HG03460 (cell line): ENCODE measurements around the gene FOXO1.

Experiments used
- ATAC-seq: cut with Tn5 transposase; IDR thresholded peaks from one replicate; pipeline ENCODE4 v1.9.1; 2021; ENCODE audit not compliant: unreplicated experiment

Gene FOXO1

DNA sequence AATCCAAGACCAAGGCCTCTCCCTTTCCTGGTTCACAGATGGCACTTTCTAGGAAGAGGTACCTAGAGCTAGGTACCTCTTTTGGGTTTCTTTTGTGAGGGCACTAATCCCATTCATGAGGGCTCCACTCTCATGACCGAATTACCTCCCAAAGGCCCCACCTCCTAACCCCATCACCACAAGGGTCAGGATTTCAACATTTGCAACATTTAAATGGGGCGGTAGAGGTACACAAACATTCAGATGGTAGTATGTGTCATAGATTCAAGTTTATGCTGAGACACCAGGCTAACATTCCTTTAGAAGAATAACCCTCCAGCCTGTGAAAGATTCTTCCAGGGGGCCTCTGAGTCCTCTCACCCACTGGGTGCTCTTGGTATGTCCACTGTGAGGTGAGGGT, 116.3 kb downstream of the FOXO1 start:
- ATAC-seq = no peak

DNA sequence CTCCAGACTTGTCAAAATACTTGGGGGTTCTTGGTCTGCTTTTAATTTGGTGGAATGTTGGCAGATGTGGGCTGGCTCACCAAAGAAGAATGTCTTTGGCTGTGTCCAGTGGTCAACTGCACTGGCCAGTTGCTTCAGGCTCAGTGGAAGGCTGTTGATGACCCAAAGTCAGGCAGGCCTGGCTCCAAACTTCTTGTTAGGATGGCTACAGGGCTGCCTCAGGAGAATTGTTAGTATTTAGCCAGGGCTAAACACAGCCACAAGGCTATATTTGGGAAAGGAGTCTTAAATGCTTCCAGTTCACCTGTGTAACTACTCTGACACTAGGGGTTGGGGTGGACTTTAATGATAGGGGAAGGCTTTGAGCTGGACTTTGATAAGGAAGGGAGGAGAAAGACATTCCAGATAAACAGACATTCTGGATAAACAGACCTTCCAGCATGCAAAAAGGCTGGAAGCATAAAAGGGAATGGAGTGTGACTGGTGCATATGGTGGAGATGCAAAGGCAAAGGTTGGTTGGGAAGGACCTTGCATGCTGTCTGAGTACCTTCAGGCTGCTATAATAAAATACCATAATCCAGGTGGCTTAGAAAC, 116.8 kb downstream of the FOXO1 start:
- no peak for ATAC-seq

DNA sequence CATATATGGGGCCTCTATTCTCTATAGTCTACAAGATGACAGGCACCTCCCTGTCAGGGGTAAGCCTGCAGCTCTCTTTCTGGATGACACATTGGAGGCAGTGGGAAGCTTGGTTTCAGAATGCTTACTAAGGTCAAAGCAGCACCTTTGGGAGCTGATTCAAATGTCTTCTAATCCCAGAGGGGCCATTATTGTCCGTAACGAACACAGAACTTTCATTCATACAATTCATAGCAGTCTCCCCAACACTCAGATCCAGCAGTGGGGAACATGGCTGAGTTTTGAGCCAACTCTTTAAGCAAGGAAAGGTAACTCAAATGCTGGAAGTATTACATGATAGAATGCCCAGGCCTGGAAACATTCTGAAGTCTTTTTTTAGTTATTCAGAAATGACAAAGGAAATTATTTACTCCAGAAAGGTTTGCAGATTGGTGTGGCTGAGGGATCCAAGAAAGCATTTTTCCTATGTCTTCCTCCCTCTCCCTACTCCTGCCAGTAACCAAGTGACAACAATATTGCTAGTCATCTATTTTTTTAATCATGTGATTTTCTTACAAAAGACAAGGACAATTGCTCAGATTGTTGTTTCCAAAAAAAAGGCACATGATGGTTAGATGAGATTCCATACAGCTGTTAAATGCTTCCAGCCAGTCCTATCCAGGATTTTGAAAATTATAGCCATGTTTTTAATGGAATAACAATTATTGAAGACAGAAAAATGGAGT, 118.7 kb downstream of the FOXO1 start:
- no peak for ATAC-seq

DNA sequence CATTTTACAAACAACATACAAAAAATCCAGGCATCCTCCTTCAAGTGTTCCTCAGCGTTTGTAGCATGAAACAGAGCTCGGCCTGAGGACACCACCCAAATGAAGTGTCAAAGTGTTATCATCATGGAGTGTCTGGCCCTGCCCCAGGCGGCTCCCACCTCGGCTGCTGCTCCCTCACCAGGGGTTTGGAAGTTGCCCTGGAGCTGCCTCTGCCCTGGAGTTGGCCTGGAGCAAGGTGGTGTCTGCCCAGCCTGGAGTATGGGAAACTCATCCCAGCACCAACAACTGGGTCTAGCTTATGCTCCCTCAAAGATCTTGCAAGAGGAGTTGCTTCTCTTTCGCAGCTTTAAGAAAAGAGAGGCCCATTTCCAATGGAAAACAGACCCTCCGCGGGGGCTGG, 120.4 kb downstream of the FOXO1 start:
- ATAC-seq = no peak

DNA sequence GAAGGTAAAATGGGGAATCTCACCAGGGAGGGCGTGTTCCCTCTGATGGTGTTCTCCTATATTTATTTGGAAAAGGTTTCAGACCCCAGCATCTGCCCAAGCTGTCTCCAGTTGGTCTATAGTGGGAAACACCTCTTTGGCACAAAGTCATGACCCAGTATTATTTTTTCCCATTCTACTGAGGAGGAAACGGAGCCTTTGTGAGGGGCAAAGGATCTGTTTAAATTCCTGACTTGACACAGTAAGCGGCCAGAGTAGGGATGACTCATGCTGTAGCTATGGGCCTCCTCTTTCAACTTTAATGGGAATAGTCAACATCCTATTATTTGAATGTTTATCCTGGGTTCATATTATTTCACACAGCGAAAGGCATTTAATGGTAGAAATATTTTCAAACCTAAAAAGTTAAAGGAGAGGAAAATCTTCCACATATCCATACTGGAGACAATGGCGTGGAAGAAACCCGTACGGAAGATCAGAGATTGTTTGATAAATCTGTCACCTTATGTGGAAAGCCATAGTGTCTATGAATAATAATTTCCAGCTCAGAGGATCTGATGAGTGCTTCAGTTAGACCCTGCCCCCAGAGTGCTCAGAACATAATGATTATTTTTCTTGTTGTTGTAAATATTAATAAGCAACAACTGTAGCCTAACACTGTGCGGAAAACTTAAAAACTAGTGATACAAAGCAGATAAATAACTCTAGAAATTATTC, 126.0 kb downstream of the FOXO1 start:
- ATAC-seq = no peak

DNA sequence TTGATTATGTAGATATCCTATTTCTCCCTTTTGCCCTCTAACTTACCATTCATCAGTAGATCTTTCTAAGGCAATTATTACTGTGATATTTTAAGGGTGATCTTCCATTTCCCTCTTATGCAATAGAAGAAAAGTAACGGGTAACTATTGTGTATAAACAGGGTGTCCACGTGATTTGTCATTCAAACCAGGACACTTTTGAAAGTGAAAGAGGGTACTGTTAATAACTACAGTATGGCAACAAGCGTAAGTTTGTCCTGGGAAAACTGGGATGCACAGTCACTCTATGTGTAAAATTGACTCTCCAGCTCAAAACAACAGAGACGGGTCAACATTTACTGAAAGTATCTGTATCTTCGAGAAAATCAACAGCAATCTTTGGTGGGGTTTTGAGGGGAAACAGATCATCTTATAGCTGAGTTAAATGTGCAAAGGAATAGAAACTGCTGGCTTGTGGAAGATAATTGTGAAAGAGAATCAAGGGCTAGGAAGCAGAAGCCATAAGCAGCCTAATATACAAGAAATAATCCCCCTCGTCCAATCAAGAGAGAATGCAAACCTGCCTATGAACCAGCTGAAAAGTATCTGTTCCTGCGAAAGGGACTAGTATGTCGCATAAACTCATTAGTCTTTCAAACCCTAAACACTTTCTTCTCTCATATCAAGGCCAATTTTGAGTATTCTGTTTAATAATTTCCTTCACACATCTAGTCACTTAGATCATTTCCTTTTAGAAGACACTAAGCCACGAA, 126.7 kb downstream of the FOXO1 start:
- no peak for ATAC-seq

DNA sequence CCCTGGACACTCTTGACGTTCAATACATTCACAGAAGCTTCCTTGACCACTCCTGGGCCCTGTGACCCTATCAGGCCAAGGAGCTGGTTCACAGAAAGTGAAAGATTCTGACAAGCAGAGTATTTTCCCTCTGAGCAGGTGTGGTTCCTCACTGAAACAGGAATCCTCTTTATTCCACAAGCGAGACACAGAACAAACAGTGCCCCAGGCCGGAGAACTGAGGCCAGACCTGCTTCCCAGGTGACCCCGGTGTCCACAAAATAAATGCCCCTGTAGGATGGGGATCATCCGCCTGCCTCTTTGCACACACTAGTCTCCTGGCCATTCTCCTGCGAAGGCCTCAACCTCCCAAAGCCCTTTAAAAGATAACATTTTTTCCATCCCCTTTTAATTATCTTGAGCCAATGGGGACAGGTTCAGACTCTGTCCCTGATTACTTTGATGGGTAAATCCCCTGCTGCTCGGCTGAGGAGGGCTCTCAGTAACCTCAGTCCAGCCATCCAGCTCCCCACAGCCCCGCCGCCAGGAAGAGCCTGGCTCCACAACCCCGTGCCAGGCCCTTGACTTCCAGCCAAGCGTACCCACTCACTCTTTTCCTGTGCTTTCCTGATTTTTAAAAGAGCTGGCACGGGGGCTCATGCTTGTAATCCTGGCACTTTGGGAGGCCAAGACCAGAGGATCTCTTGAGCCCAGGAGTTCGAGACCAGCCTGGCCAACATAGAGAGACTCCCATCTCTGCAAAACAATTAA, 129.1 kb downstream of the FOXO1 start:
- no peak for ATAC-seq

DNA sequence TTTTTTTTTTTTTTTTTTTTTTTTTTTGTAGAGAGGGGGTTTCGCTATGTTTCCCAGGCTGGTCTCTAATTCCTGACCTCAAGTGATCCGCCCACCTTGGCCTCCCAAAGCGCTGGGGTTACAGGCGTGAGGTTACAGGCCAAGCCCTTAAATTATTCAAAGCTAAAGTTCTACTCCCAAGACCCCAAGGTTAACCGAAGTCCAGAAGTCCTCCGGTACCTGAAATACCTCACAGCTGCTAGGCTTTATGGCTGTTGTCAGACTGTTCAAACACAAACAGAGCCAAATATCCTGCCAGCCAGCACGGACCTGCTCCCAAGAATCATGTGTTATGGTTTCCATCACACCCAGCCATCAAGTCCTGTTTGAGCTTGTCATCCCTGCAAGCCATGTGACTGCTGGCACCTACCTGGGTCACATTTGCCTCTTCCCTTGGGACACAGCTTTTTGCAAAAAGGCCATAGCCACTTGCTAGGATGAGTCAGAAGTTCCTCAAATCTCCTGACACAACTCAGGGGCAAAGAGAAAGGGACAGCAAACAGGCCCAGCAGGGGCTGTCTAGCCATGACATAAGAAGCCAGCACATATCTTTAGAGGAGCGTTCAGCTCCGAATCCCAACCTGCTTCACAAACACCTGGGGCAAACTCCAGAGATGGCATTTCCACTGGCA, 129.9 kb downstream of the FOXO1 start:
- no peak for ATAC-seq

DNA sequence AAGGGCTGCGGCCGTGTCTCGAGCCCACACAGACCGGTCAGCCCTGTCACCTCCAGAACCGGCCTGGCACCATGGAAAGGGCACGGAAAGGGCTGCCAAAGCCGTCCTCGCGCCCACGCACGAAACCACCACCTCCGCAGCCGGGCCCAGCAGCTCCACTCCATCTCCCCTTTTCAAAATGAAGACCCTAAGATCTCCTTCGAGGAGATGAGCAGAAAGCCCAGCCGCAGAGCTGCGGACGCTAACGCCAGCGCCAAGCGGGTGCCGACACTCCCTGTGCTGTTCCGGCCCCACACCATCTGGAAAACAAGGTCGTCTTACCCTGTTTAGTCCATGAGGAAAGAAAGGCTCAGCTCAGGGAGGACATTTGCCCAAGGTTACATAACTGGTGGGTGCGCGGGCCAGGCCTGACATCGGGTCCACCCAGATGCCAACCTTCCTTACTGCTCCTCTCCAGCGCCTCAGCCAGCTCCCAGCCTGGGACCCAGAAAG, 131.1 kb downstream of the FOXO1 start:
- ATAC-seq = no peak

DNA sequence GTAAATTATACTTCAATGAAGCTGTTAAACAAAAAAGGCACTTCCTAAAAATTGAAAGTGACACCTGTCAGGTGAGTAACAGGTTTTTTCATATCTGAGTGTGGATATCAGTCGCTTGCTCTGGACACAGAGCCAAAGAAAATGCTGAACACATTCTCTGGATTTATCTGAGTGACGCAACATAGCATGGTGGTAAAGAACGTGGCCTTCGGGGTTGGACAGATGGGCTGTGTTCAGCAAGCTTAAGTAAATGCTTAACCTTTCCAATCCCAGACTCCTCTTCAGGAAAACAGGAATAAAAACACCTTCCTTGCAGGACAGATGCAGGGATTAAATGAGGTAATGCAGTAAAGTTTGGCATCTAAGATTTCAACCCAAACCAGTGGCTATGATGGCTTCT, 132.0 kb downstream of the FOXO1 start:
- no peak for ATAC-seq

DNA sequence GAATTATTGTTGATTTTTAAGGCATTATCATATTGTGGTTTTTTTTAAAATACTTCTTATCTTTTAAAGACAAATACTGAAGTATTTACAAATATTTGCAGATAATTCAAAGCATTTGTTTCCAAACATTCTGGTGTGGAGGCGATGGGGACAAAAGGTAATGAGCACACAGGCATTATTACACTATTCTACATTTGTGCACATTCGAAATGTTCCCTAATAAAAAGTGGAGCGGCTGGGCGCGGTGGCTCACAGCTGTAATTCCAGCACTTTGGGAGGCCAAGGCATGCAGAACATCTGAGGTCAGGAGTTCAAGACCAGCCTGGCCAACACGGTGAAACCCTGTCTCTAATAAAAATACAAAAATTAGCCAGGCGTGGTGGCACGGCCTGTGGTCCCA, 133.4 kb downstream of the FOXO1 start:
- ATAC-seq = no peak

DNA sequence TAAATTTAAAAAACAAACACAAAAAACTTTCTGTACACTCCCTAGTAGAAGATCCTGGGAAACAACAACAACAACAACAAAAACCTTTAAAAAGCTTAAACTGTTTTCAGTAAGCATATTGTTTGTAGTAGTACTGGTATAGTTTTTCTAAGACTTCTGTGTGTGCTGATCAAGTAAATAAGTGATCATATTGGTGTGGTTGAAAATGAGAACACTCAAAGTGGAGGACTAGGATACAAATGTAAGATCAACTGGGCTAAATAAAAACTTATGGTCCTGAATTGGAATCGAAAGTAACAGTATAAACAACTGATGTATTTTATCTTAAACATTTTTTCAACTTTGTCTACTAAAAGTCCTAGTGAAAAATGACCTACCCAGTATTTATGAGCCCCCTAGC, 135.5 kb downstream of the FOXO1 start:
- ATAC-seq = no peak

DNA sequence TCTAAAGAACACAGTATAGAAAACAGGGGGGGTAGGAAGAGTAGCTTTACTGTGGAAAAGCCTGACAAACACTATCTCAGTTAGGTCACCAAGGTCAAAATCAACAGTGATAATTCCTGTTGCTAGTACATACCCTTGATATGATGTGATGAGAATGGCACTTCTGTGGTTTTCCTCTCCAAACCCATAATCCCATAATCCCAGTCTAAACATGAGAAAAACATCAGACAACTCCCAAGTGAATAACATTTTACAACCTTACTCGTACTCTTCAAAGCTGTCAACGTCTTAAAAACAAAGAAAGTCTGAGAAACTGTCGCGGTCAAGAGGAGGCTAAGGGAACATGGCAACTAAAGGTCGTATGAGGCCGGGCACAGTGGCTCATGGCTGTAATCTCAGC, 137.6 kb downstream of the FOXO1 start:
- no peak for ATAC-seq

DNA sequence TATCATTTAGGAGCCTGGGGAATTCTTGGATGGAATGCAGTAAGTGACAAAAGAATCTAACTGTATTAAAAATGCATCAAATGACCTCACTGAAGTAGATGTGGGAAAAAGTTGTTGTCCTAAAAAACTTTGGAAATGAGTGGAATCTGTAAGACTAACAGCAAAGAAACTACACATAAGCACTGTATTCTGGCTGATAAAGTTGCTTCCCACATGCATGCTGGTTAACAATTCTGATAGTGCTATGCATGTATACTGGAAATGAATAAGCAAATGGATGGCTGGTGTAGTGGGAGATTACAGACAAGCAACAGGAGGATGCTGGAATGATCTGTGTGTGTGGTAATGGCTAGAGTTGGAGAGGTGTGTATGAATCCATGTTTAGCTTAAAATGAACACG, 138.5 kb downstream of the FOXO1 start:
- ATAC-seq = no peak

DNA sequence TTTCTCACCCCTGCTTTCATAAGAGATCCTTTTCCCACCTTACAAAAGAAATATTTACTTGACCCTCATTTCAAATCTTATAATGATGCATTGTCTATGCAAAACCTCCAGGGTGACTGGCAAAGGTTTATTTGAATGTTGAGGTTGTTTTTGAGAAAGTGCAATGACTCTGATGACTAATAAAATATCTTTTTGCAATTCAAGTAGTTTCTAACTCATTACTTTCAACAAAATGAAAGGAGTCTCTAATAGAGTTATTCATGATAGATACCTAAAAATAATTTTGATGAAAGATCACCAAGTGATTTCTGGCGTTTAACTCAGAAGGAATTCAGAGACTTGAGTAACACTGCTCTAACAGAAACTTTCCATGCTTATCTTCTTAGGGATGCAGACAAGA, 144.2 kb downstream of the FOXO1 start:
- no peak for ATAC-seq

DNA sequence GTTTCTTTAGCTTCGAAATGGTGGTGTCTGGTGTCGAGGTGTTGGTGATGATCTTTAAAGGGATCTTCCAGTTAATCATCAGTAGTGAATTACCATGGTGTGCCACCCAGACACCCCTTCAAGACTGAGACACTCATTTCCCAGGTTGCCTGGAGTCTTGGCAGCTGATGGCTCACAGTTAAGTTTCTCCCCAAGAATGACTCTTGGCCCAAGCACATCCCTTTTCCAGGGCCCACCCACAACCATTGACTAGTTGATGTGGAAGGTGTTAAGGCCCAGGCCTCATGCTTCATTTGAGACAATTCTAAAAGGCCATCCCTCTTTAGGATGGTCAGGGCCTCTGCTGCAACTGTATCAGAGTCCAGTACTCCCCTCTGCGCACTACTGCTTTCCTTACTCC, 145.5 kb downstream of the FOXO1 start:
- no peak for ATAC-seq

DNA sequence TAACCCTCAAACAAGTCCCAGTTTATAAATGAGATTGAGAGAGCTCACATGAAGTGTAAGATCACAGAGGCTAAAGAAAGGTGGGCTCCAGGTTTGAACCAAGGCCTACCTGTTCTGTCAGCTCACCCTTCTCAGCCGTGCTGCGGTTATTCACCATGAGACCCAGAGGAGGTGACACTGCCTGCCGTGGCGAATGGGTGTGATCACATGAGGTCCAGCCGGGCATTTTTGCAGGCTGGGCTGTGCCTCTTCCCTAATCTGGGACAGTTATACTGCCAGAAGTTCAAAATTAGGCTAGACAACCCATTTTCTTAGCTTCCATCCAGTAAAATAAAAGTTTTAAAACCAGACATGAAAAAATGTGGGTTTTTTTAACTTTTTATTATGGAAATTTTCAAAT, 146.8 kb downstream of the FOXO1 start:
- ATAC-seq = no peak

DNA sequence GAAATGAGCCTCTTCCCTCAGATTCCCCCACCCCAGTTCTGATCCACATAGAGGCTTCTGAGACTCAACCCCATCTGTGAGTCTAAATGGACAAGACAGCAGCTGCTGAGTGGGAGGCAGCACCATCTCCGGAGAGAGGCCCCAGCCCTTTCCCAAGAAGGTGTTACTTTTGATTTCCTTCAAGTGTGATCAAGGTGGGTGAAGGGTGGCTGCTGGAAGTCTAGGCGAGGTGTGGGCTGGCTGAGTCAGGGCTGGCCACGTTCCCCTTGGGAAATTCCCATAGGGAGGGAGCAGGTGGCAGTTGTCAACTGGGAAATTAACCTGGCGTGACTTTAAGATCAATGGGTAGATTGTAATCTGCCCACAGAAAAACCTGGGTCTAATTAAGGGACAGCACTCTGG, 148.0 kb downstream of the FOXO1 start:
- ATAC-seq = peak; percentile 37

DNA sequence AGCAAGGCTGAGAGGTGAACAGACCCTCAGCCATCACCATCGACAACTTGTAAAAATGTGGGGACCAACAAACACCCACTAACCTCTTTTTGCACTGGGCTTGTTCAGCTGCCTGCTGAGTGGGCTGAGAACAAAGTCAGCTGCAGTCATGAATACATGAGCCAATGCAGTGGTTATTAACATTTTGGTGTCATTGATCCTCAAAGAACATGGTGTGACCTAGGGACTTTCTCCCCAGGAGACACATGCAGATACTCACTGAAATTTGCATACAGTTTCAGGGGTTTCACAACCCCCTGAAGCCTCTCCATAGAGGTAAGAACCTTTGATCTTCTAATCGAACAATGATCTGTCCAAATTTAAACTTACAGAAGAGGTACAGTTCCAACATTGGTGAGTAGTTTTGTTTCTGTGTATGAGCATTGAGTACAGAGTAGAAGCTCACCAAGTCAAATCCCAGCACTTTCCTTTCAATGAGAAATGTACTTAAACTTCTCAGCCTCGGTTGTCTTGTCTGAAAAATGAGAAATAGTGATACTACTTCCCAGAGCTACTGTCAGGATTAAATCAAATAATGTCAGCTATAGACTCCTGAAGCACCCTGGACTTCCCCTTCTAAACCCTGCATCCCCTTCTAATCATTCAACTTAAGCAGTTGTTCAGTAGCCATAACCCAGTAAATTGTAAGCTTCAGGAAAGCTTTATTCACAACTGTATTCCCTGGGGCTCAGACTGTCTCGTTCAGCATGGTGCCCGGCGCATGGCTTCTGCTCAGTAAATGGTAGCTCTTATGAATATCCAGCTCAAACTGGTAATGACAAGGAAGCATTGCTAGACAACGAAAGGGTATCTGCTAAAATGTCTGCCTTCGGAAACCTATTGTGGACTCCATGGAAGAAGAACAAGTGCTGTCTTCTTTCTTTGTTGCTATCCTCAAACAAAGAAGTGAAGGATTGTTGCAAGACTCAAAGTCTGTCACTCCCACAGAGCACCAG, 148.7 kb downstream of the FOXO1 start:
- ATAC-seq = peak; percentile 79
